ENCODE measurements around the gene MGLL. TPM values are rescaled to one million over a fixed set of nuclear protein-coding genes. Genes with fewer than 3 reads are reported as not detected.

The MGLL gene
- total RNA-seq, 1 donor from 2014 or later, result 11.3 TPM

- TF ChIP-seq CTCF (conservative IDR thresholded peaks at IDR 0.05), result no peak
- no peaks in the 10 kb centered on the region for H3K36me3 Mint-ChIP-seq (ENCODE audit: low read depth)
- H3K9me3 Mint-ChIP-seq, result no peaks in the 10 kb centered on the region
- no peak for DNase-seq (ENCODE audit: low read depth, low spot score)
- H3K27ac Mint-ChIP-seq (ENCODE audit: unreplicated experiment), result no peak overlapping the region
- no peaks in the 10 kb centered on the region for H3K4me1 Mint-ChIP-seq
- H3K27me3 Mint-ChIP-seq (ENCODE audit: low read depth), result no peaks in the 10 kb centered on the region
- H3K4me3 Mint-ChIP-seq, result no peak overlapping the region
These were observed 32.9 kb upstream of the MGLL start for GRCh38 chr3:127855246-127855645.

- no peaks in the 10 kb centered on the region for H3K36me3 Mint-ChIP-seq (ENCODE audit: low read depth)
- TF ChIP-seq CTCF (conservative IDR thresholded peaks at IDR 0.05), result no peak
- DNase-seq (ENCODE audit: low read depth, low spot score), result no peak
- no peak overlapping the region for H3K27ac Mint-ChIP-seq (ENCODE audit: unreplicated experiment)
- H3K9me3 Mint-ChIP-seq, result no peaks in the 10 kb centered on the region
- H3K4me3 Mint-ChIP-seq, result no peak overlapping the region
- H3K27me3 Mint-ChIP-seq (ENCODE audit: low read depth), result no peaks in the 10 kb centered on the region
- H3K4me1 Mint-ChIP-seq, result peaks cover 7% of the 10 kb centered on the region
These were observed 31.4 kb upstream of the MGLL start for GRCh38 chr3:127853681-127854080.

- Mint-ChIP-seq H3K36me3 (ENCODE audit: low read depth) (no peaks in the 10 kb centered on the region), H3K9me3 (no peaks in the 10 kb centered on the region), H3K4me1 (peaks cover 22% of the 10 kb centered on the region), H3K27ac (ENCODE audit: unreplicated experiment) (no peak overlapping the region), H3K4me3 (no peak overlapping the region), H3K27me3 (ENCODE audit: low read depth) (no peaks in the 10 kb centered on the region)
- no peak for TF ChIP-seq CTCF (conservative IDR thresholded peaks at IDR 0.05)
- DNase-seq (ENCODE audit: low read depth, low spot score), result no peak
These were observed 29.6 kb upstream of the MGLL start for GRCh38 chr3:127851899-127852298.

GRCh38 chr3:127849368-127849767 is 27.1 kb upstream of the MGLL start:
- DNase-seq (ENCODE audit: low read depth, low spot score), result no peak
- TF ChIP-seq CTCF (conservative IDR thresholded peaks at IDR 0.05), result no peak
- peak overlapping the region; percentile 87 for H3K27ac Mint-ChIP-seq (ENCODE audit: unreplicated experiment)
- no peaks in the 10 kb centered on the region for H3K9me3 Mint-ChIP-seq
- no peak overlapping the region for H3K4me3 Mint-ChIP-seq
- no peaks in the 10 kb centered on the region for H3K36me3 Mint-ChIP-seq (ENCODE audit: low read depth)
- H3K4me1 Mint-ChIP-seq, result peaks cover 27% of the 10 kb centered on the region
- no peaks in the 10 kb centered on the region for H3K27me3 Mint-ChIP-seq (ENCODE audit: low read depth)

- Mint-ChIP-seq H3K36me3 (ENCODE audit: low read depth) (no peaks in the 10 kb centered on the region), H3K27ac (ENCODE audit: unreplicated experiment) (peak overlapping the region; percentile 44), H3K4me3 (no peak overlapping the region), H3K9me3 (no peaks in the 10 kb centered on the region), H3K27me3 (ENCODE audit: low read depth) (no peaks in the 10 kb centered on the region), H3K4me1 (peaks cover 27% of the 10 kb centered on the region)
- TF ChIP-seq CTCF (conservative IDR thresholded peaks at IDR 0.05), result no peak
- DNase-seq (ENCODE audit: low read depth, low spot score), result no peak
These were observed 26.1 kb upstream of the MGLL start for GRCh38 chr3:127848131-127849129.
